Right lobe of liver (tissue), 6 donors: ENCODE results near the gene RNLS. TPM values are rescaled to one million over a fixed set of nuclear protein-coding genes. Genes with fewer than 3 reads are reported as not detected.
"Not testable (repeated sequence)": the region's sequence is repeated elsewhere in the genome, so short reads cannot be mapped to it uniquely, and the experiment has no call there.

Source experiments
- ATAC-seq, 4 donors: fragments of 200-7000 bp; cut with Tn5 transposase; one replicate each; pipeline ENCODE4 v1.9.1; 2020; ENCODE audit warnings: mild to moderate bottlenecking in 4 of 4, moderate library complexity in 4 of 4
- DNase-seq, 3 donors: peaks; one replicate each; pipeline ENCODE4 v3.0.0-alpha.2; 2020
- H3K27ac ChIP-seq, 3 donors: fragments of 200-600 bp; one replicate each; pipeline ENCODE4 v1.8.0; 2022
- H3K27me3 ChIP-seq, 2 donors: fragments of 200-600 bp; one replicate each; pipeline ENCODE4 v1.8.0; 2022
- H3K36me3 ChIP-seq, 4 donors: fragments of 200-600 bp; sonication (generic) in 1 of 4; one replicate each; pipeline versions ENCODE4 v1.5.1 to v1.8.0; 2017 to 2022; ENCODE audit warnings: control low read depth in 1 of 4
- H3K4me1 ChIP-seq, 4 donors: fragments of 200-600 bp; sonication (generic) in 1 of 4; one replicate each; pipeline versions ENCODE4 v1.5.1 to v1.8.0; 2017 to 2022; ENCODE audit warnings: control low read depth in 1 of 4
- H3K4me3 ChIP-seq, 3 donors: fragments of 200-600 bp; one replicate each; pipeline ENCODE4 v1.8.0; 2022
- H3K9me3 ChIP-seq, 4 donors: fragments of 200-600 bp; sonication (generic) in 1 of 4; one replicate each; pipeline versions ENCODE4 v1.5.1 to v1.8.0; 2017 to 2022; ENCODE audit warnings: control low read depth in 1 of 4
- POLR2A ChIP-seq: fragments of 450-650 bp; IDR thresholded peaks from one replicate; pipeline ENCODE4 v1.6.1; 2017; ENCODE audit warnings: antibody characterized with exemption, mild to moderate bottlenecking
- WGBS: methylation state at CpG from one replicate; pipeline ENCODE4 v1.1.6; 2018; ENCODE audit warnings: low coverage, low lambda C conversion rate; ENCODE audit not compliant: insufficient coverage; ENCODE audit errors: missing lambda C conversion rate; 5-methylcytosine and 5-hydroxymethylcytosine counted together
- intact Hi-C, 2 donors: fragments of 100-400 bp; cut with DNase I; formaldehyde crosslinking; loops; one replicate each; pipeline versions ENCODE4 v1.11.2 to v1.14.1; 2022
- total RNA-seq, 6 experiments: library from RNA; depleted of rRNA in 2 of 6; stranded (reverse); fragments of >200 nt in 2 of 6; fragmentation: NEBNext Ultra II Directional in 3 of 6; extraction: Animal tissue kit (Norgen Biotek cat#: 25700) in 3 of 6; gene quantifications; one replicate each; pipeline versions ENCODE4 v1.1.0 to v1.2.4, GENCODE V29; 2016 to 2023
- TF ChIP-seq, protein P1 (sequence below), 4 donors: fragments of 200-600 bp in 3 of 4; fragments of 450-650 bp in 1 of 4; IDR thresholded peaks; one replicate each; pipeline versions ENCODE4 v1.5.1 to v1.8.0; 2016 to 2022; ENCODE audit warnings: antibody characterized with exemption in 4 of 4, mild to moderate bottlenecking in 2 of 4
- donor health status: DM: no; HTN: yes; CAD: no.
- donor health status: DM: no; HTN: no; CAD: no.
- donor health status: DM: no; HTN: no; CAD: no.
- donor health status: DM: no; HTN: yes; CAD: no.
- donor health status: DM: no; HTN: yes; CAD: no.

RNLS gene
- total RNA-seq, 6 experiments from 2014 or later: 5.9 to 10.5 (median 7.3) TPM

DNA sequence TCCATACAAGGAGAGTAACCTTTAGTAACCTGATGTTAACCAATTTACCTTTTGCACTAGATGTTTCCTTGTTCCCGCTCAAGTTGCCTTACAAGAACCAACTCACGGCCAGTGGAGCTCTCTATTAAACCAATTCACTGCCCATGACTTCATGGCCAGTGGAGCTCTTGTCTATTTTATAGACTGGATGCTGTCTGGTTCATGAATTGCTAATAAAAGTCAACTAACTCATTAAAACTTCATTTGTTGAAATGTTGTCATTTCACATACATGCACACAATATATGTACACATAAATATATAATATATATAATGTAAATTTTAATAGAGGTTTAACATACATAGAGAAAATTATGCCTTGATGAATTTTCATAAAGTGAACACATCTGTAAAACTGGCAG, 216.3 kb downstream of the RNLS start:
- intact Hi-C loops: no loop called here
- no peak for TF ChIP-seq POLR2A
- TF ChIP-seq, protein P1, sequence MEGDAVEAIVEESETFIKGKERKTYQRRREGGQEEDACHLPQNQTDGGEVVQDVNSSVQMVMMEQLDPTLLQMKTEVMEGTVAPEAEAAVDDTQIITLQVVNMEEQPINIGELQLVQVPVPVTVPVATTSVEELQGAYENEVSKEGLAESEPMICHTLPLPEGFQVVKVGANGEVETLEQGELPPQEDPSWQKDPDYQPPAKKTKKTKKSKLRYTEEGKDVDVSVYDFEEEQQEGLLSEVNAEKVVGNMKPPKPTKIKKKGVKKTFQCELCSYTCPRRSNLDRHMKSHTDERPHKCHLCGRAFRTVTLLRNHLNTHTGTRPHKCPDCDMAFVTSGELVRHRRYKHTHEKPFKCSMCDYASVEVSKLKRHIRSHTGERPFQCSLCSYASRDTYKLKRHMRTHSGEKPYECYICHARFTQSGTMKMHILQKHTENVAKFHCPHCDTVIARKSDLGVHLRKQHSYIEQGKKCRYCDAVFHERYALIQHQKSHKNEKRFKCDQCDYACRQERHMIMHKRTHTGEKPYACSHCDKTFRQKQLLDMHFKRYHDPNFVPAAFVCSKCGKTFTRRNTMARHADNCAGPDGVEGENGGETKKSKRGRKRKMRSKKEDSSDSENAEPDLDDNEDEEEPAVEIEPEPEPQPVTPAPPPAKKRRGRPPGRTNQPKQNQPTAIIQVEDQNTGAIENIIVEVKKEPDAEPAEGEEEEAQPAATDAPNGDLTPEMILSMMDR (IDR thresholded peaks at IDR 0.05): no peak
- H3K36me3 ChIP-seq: no peaks in the 10 kb centered on the region
- H3K4me3 ChIP-seq: no peak overlapping the region
- no peaks in the 10 kb centered on the region for H3K4me1 ChIP-seq
- no peak overlapping the region for H3K27ac ChIP-seq
- DNase-seq (no peak), ATAC-seq (no peak)
- WGBS: 86% methylated on average over 2 of the region's 2 CpGs
- H3K9me3 ChIP-seq: no peaks in the 10 kb centered on the region
- H3K27me3 ChIP-seq: no peaks in the 10 kb centered on the region

DNA sequence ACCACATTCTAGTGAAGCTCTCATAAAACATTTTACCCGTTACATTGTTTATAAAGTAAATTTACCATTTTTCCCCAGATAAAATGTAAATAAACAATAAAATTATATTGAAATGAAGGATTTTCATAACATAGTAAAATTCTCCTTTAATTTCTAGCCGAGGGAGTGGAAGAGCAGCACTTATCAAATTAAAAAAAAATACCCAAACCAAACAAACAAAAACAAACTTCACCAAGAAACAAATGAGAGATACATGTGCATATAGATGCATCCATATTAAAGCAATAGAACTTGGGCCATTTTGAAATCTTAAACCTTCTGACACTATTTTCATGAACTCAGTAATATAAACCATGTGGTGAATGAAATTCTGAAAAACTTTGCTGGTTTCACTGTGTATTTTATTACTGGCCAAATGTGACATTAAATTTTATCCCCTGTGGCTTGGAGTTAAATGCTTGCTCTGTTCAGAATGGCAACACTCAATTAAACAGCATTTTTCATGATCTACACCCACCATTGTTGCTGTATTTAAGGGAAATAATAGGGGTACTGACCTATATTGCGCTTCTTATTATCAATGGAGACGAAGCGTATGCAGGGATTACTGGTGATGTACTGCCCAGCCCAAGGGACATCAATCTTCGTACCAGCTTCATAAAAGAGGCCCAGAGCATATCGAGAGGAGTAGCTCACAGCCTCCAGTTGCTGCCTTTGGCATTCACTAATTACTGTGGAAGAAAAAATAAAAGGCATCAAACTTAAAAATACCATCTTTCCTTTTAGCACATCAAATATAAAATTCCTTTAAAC, 220.9 kb downstream of the RNLS start:
- ATAC-seq: no peak
- TF ChIP-seq, protein P1 (IDR thresholded peaks at IDR 0.05): no peak
- TF ChIP-seq POLR2A: no peak
- no peak for DNase-seq
- Histone ChIP-seq H3K27ac (no peak overlapping the region), H3K4me3 (no peak overlapping the region), H3K36me3 (no peaks in the 10 kb centered on the region), H3K9me3 (no peaks in the 10 kb centered on the region), H3K4me1 (no peaks in the 10 kb centered on the region), H3K27me3 (no peaks in the 10 kb centered on the region)
- 92% methylated on average over 7 of the region's 7 CpGs for WGBS
- intact Hi-C loops: no loop called here

DNA sequence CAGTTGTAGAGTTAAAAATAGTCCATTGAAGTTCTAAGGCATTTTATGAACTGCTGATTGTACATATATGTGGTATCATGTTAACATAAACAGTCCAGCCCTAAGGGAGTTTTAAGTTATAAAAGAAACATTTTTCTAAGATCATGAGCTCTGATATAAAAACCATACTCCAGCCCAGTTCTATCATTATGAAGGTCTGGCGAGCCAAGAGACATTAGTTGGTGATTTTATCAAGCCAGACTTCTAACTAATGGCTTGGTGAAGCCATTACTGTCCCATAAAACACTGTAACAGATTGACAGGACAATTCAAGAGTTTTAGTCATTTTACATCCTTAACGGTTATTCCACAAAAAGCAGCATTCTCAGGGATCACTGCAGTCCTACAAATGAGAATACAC, 221.6 kb downstream of the RNLS start:
- TF ChIP-seq, protein P1 (IDR thresholded peaks at IDR 0.05): no peak
- TF ChIP-seq POLR2A: no peak

DNA sequence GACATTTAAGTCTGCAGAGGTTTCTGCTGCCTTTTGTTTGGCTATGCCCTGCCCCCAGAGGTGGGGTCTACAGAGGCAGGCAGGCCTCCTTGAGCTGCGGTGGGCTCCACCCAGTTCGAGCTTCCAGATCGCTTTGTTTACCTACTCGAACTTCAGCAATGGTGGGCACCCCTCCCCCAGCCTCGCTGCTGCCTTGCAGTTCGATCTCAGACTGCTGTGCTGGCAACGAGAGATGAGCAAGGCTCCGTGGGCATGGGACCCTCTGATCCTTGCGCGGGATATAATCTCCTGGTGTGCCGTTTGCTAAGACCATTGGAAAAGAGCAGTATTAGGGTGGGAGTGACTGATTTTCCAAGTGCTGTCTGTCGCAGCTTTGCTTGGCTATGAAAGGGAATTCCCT, 227.4 kb downstream of the RNLS start:
- WGBS: 81% methylated on average over 11 of the region's 12 CpGs
- H3K36me3 ChIP-seq, intact Hi-C loops, H3K4me1 ChIP-seq, DNase-seq, H3K27me3 ChIP-seq, H3K9me3 ChIP-seq, H3K4me3 ChIP-seq, ATAC-seq, H3K27ac ChIP-seq: not testable (repeated sequence)

More for the DNA sequence above, 221.6 kb downstream of the RNLS start:
- ATAC-seq (no peak), DNase-seq (no peak)
- Histone ChIP-seq H3K27ac (no peak overlapping the region), H3K9me3 (no peaks in the 10 kb centered on the region), H3K36me3 (no peaks in the 10 kb centered on the region), H3K4me1 (no peaks in the 10 kb centered on the region), H3K4me3 (no peak overlapping the region), H3K27me3 (no peaks in the 10 kb centered on the region)
- intact Hi-C loops: no loop called here
- 96% methylated on average over 2 of the region's 2 CpGs for WGBS

DNA sequence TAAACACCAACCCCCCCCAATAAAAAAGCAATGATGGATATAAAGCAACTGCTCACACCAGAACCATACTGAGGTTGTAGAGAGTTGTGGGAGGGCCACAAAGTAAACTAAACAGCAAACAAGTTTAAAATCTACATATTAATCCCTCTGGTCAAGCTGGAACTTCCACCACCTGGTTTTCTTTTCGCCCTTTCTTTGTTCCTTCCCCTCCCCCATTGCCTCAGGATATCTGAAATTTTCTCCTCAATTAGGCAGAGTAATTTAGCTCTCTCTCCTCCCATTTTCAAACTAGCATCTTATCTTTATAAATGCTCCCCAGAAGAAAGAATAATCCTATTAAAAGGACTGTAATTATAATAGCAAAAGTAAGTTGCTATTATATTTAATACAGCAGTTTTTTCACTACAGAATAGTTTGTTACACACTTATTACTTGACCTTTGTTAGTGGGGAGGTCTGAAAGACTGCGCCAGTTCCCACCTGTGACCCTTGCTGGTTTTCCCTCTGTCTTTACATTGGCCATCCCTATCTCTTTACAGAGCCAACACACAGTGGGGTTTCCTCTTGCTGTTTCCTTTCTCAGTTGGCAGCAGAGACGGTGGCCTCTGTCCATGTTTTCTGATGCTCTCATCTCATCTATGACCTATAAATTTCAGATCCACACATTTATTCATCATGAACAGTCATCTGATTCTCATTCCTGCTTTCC, 235.4 kb downstream of the RNLS start:
- Histone ChIP-seq H3K27ac (no peak overlapping the region), H3K27me3 (no peaks in the 10 kb centered on the region), H3K36me3 (no peaks in the 10 kb centered on the region), H3K4me1 (peaks cover 0 to 15% (median 4%) of the 10 kb centered on the region in 4 donors), H3K9me3 (no peaks in the 10 kb centered on the region), H3K4me3 (no peak overlapping the region)
- TF ChIP-seq, protein P1 (IDR thresholded peaks at IDR 0.05): no peak
- no peak for TF ChIP-seq POLR2A
- intact Hi-C loops: no loop called here
- ATAC-seq (no peak), DNase-seq (no peak)
- 74% methylated on average over 3 of the region's 3 CpGs for WGBS
